Thoracic aorta (tissue), 2 donors: Measurements from ENCODE around the gene GGACT. TPM values are rescaled to one million over a fixed set of nuclear protein-coding genes. Genes with fewer than 3 reads are reported as not detected.
"Not testable (repeated sequence)": the region's sequence is repeated elsewhere in the genome, so short reads cannot be mapped to it uniquely, and the experiment has no call there.

Experiments
- ATAC-seq: fragments of 150-250 bp; one replicate; pipeline ENCODE4 v1.8.0; 2017; ENCODE audit warnings: low read depth; ENCODE audit not compliant: insufficient number of reproducible peaks, low FRiP score
- DNase-seq: peaks from one replicate; pipeline ENCODE4 v3.0.0-alpha.2; 2020; ENCODE audit warnings: low spot score
- H3K27ac ChIP-seq, 2 donors: fragments of 200-600 bp; sonication (generic); 1 replicate in 1 of 2; 2 replicates in 1 of 2; pipeline ENCODE4 v1.5.1; 2016; ENCODE audit warnings: mild to moderate bottlenecking in 2 of 2, moderate library complexity in 2 of 2
- H3K27me3 ChIP-seq: fragments of 200-600 bp; sonication (generic); replicated peaks from 2 replicates; pipeline ENCODE4 v1.6.0; 2016; ENCODE audit warnings: mild to moderate bottlenecking; ENCODE audit not compliant: insufficient read depth
- H3K36me3 ChIP-seq: fragments of 200-600 bp; sonication (generic); one replicate; pipeline ENCODE4 v1.5.1; 2016
- H3K4me1 ChIP-seq, 2 donors: fragments of 200-600 bp; sonication (generic); 1 replicate in 1 of 2; 2 replicates in 1 of 2; pipeline versions ENCODE4 v1.5.1 to v1.6.0; 2016; ENCODE audit warnings: low read depth in 2 of 2, mild to moderate bottlenecking in 1 of 2; ENCODE audit not compliant: control insufficient read depth in 1 of 2
- H3K4me3 ChIP-seq: fragments of 200-600 bp; sonication (generic); 2 replicates; pipeline ENCODE4 v1.5.1; 2016; ENCODE audit warnings: mild to moderate bottlenecking
- H3K9me3 ChIP-seq: fragments of 200-600 bp; sonication (generic); 2 replicates; pipeline ENCODE4 v1.5.1; 2016
- total RNA-seq, 2 donors: library from RNA; depleted of rRNA; stranded (reverse); fragments of >200 nt; gene quantifications; one replicate each; pipeline versions ENCODE4 v1.1.0 to v1.2.3, GENCODE V29; 2016
- TF ChIP-seq, protein P1 (sequence below): fragments of 200-600 bp; sonication (generic); IDR thresholded peaks from one replicate; pipeline ENCODE4 v1.5.1; 2019; ENCODE audit warnings: antibody characterized with exemption

The GGACT gene
- total RNA-seq, 2 donors from 2014 or later = 0.27 to 0.92 TPM

DNA sequence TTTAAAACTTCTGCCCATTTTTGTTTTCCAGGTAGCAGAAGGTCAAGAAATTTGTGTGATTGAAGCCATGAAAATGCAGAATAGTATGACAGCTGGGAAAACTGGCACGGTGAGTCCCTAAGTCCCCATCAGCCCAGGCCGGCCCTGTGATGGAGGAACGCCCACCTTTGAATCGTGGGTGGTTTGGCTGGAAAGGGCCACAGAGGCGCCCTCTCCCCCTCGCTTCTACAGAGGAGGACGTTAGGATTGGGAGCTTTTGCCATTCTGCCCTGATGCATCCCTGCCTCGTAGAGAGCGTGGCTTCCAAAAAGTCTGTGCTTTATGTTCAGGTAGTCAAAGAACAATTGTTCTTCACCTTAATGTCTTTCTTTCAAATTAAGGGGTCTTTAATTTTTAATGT, 60.9 kb downstream of the GGACT start:
- no peaks in the 10 kb centered on the region for H3K36me3 ChIP-seq
- ATAC-seq = no peak

DNA sequence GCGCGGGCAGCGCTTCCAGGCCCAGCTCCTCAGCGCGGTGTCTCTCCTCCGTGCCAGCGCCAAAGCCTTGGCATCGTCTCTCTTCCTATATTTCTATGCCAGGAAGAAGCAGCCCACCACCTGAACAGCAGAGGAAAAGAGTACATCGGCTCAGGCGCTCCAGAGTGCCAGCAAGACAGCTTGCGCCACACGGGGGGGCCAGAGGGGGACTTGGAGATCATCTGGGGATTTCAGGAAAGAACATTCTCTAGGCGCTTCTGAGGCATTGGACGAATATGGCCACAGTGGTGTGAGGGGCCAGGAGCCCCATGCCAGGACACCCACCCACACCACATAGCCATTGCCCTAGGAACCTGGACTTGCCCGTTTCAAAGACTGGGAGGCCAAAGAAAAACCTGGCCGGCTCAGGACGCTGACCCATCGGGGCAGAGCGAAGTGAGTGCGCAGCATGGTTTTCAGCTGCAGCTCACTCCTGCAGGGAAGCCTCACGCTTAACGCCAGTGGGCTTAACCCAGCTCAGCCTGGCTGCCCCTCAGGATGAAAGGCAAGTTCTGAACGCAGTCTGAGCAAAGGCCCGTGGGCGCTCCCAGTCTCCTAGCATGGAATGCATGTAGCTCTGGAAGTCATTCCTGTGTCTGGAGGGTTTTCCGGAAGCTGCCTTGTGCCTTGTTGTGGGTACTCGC, 62.1 kb downstream of the GGACT start:
- TF ChIP-seq, protein P1, sequence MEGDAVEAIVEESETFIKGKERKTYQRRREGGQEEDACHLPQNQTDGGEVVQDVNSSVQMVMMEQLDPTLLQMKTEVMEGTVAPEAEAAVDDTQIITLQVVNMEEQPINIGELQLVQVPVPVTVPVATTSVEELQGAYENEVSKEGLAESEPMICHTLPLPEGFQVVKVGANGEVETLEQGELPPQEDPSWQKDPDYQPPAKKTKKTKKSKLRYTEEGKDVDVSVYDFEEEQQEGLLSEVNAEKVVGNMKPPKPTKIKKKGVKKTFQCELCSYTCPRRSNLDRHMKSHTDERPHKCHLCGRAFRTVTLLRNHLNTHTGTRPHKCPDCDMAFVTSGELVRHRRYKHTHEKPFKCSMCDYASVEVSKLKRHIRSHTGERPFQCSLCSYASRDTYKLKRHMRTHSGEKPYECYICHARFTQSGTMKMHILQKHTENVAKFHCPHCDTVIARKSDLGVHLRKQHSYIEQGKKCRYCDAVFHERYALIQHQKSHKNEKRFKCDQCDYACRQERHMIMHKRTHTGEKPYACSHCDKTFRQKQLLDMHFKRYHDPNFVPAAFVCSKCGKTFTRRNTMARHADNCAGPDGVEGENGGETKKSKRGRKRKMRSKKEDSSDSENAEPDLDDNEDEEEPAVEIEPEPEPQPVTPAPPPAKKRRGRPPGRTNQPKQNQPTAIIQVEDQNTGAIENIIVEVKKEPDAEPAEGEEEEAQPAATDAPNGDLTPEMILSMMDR = no peak
- Histone ChIP-seq H3K27me3 (no peaks in the 10 kb centered on the region), H3K4me3 (no peak overlapping the region), H3K9me3 (no peaks in the 10 kb centered on the region), H3K36me3 (no peaks in the 10 kb centered on the region), H3K4me1 (no peaks in the 10 kb centered on the region), H3K27ac (no peak overlapping the region)
- ATAC-seq = no peak
- DNase-seq = no peak

More for the DNA sequence above, 60.9 kb downstream of the GGACT start:
- Histone ChIP-seq H3K27ac (no peak overlapping the region), H3K4me3 (no peak overlapping the region), H3K27me3 (no peaks in the 10 kb centered on the region), H3K4me1 (no peaks in the 10 kb centered on the region), H3K9me3 (no peaks in the 10 kb centered on the region)
- no peak for DNase-seq
- TF ChIP-seq, protein P1 = no peak

DNA sequence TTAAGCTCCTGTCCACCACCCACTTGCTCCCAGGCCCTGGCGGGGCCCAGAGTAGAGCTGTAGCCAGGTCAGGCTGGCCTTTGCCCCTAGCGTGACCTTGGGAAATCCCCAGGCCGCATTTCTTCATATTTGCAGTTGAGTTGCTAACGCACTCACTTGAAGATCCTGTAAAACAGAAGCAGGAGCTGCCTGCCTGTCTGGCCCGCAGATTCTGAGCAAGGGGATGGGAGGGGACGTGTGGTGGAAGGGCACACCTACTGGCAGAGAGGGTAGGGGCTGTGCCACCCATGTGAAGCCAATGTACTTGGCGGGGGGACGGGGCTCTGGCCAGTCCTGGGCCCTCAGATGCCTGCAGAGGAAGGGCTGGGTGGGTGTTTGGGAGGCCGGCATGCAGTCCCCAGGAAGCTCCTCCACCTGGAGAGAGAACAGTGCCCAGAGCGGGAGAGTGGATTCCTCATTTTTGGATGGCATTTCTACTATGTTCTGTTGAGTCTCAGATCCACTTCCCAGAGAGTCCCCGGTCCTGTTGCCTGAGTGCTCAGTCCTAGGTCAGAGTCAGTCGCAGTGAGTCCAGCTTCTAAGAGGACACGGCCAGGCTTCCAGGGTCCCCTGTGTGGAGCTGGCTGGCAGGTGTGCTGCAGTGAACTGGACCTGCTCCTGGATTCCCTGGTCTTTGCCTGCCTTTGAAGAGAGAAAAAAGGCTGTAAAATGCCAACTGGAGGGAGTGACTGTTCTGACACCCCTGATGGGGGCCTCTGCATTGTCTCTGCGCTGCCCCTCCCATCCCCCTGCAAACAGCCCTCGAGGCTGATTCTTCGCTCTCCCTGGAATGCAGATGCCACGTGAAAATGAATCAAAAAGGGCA, 62.9 kb downstream of the GGACT start:
- Histone ChIP-seq H3K4me3 (no peak overlapping the region), H3K27ac (no peak overlapping the region), H3K9me3 (no peaks in the 10 kb centered on the region), H3K27me3 (no peaks in the 10 kb centered on the region), H3K36me3 (no peaks in the 10 kb centered on the region), H3K4me1 (no peaks in the 10 kb centered on the region)
- ATAC-seq = no peak
- no peak for DNase-seq
- TF ChIP-seq, protein P1 = no peak

DNA sequence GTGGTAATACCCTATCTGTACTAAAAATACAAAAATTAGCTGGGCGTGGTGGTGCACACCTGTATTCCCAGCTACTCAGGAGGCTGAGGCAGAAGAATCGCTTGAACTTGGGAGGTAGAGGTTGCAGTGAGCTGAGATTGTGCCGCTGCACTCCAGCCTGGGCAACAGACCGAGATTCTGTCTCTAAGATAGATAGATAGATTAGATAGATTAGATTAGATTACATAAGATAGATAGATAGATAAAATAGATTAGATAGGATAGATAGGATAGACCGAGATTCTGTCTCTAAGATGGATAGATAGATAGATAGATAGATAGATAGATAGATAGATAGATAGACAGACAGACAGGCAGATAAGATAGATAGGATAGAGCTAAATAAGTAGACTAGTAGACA, 63.9 kb downstream of the GGACT start:
- ATAC-seq = not testable (repeated sequence)

DNA sequence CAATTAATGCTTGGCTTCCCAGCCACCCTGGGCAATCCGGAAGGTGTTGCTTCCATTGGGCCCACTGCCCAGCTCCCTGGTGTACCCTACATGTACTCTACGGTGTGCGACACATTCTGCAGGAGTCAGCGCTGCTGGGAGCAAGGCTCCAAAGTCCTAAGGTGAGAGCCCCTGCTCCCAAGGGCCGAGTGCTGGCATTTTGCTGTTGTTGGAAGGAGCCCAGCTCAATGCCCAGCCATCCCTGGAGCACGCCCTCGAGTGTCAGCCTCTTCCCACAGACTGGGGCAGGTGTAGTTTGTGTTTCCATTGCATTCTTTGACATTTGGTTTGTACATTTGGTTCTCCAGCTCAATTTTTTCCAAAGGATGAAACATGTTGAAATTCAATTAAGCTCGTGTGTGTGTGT, 64.6 kb downstream of the GGACT start:
- H3K27ac ChIP-seq = no peak overlapping the region
- H3K4me3 ChIP-seq = no peak overlapping the region
- ATAC-seq (no peak), DNase-seq (no peak)
- H3K36me3 ChIP-seq = no peaks in the 10 kb centered on the region
- H3K4me1 ChIP-seq = no peaks in the 10 kb centered on the region
- H3K27me3 ChIP-seq = no peaks in the 10 kb centered on the region
- TF ChIP-seq, protein P1 = no peak
- H3K9me3 ChIP-seq = no peaks in the 10 kb centered on the region

More for the DNA sequence above, 63.9 kb downstream of the GGACT start:
- H3K9me3 ChIP-seq, DNase-seq, H3K36me3 ChIP-seq, H3K4me1 ChIP-seq, H3K27me3 ChIP-seq, H3K27ac ChIP-seq, H3K4me3 ChIP-seq: not testable (repeated sequence)
